T47D (cell line): ENCODE measurements around the gene TACC2.

Experiments used
- DNase-seq, 2 experiments: peaks; one replicate each; pipeline versions ENCODE4 v3.0.0 to v3.0.0-alpha.2; 2011 to 2012; ENCODE audit warnings: low read depth in 1 of 2, low spot score in 1 of 2
- JUND ChIP-seq: IDR thresholded peaks from 2 replicates; pipeline ENCODE4 v1.6.1; 2012; ENCODE audit warnings: low read depth
- in situ Hi-C: cut with HindIII; loops from 2 replicates; pipeline ENCODE4 v1.10.0; 2016; ENCODE audit warnings: low sequenced_read_pairs, low pct_unique_long_range_greater_than_20kb

Gene TACC2

GRCh38 chr10:122264931-122265330 lies 276.0 kb downstream of the TACC2 start:
- TF ChIP-seq JUND: no peak
- DNase-seq: no peak
- in situ Hi-C loops: no loop called here

- in situ Hi-C loops: no loop called here
- TF ChIP-seq JUND: no peak
- no peak for DNase-seq
Observed at GRCh38 chr10:122265896-122266295, 276.9 kb downstream of the TACC2 start.

GRCh38 chr10:122267849-122268737 lies 279.1 kb downstream of the TACC2 start:
- DNase-seq: peak; percentile 38 to 48
- in situ Hi-C loops: no loop called here
- TF ChIP-seq JUND: no peak

- TF ChIP-seq JUND: no peak
- DNase-seq: no peak
- in situ Hi-C loops: no loop called here
Observed at GRCh38 chr10:122269059-122269687, 280.2 kb downstream of the TACC2 start.

GRCh38 chr10:122271076-122271475 lies 282.1 kb downstream of the TACC2 start, which contains the start of gene BTBD16:
TSS of gene BTBD16 (plus strand) at chr10:122271296. CDS start at chr10:122275082, 3,786 bp downstream.
- TF ChIP-seq JUND: no peak
- in situ Hi-C loops: no loop called here
- DNase-seq: no peak

GRCh38 chr10:122273966-122274545 lies 285.1 kb downstream of the TACC2 start:
- in situ Hi-C loops: no loop called here
- DNase-seq: no peak
- no peak for TF ChIP-seq JUND

GRCh38 chr10:122276611-122277208 lies 287.7 kb downstream of the TACC2 start:
- in situ Hi-C loops: no loop called here
- DNase-seq: peak in 1 of 2 experiments; percentile 21
- TF ChIP-seq JUND: no peak

GRCh38 chr10:122277526-122278136 lies 288.7 kb downstream of the TACC2 start:
- in situ Hi-C loops: no loop called here
- no peak for DNase-seq
- no peak for TF ChIP-seq JUND

GRCh38 chr10:122279725-122280141 lies 290.8 kb downstream of the TACC2 start:
- in situ Hi-C loops: no loop called here
- no peak for TF ChIP-seq JUND
- DNase-seq: peak in 1 of 2 experiments; percentile 48

GRCh38 chr10:122280156-122280555 lies 291.2 kb downstream of the TACC2 start:
- no peak for TF ChIP-seq JUND
- no peak for DNase-seq
- in situ Hi-C loops: no loop called here

GRCh38 chr10:122281018-122281626 lies 292.2 kb downstream of the TACC2 start:
- in situ Hi-C loops: no loop called here

GRCh38 chr10:122281751-122282150 lies 292.8 kb downstream of the TACC2 start:
- in situ Hi-C loops: no loop called here
- no peak for DNase-seq
- no peak for TF ChIP-seq JUND

More at GRCh38 chr10:122281018-122281626, 292.2 kb downstream of the TACC2 start:
- DNase-seq: no peak
- no peak for TF ChIP-seq JUND
